Sigmoid colon (tissue), 7 donors: ENCODE measurements around the gene APLF. TPM values are rescaled to one million over a fixed set of nuclear protein-coding genes. Genes with fewer than 3 reads are reported as not detected.

Experiments used
- DNase-seq: peaks from one replicate; pipeline ENCODE4 v3.0.0-alpha.2; 2019
- H3K27ac ChIP-seq, 4 donors: fragments of 200-600 bp; sonication (generic); one replicate each; pipeline ENCODE4 v1.5.1; 2016 to 2019; ENCODE audit warnings: mild to moderate bottlenecking in 1 of 4
- H3K27me3 ChIP-seq, 3 donors: fragments of 200-600 bp; sonication (generic); one replicate each; pipeline ENCODE4 v1.5.1; 2019; ENCODE audit warnings: mild to moderate bottlenecking in 1 of 3
- H3K36me3 ChIP-seq, 4 donors: fragments of 200-600 bp; sonication (generic); one replicate each; pipeline ENCODE4 v1.5.1; 2016 to 2019
- H3K4me1 ChIP-seq, 4 donors: fragments of 200-600 bp; sonication (generic); one replicate each; pipeline ENCODE4 v1.5.1; 2017 to 2019
- H3K4me3 ChIP-seq, 4 donors: fragments of 200-600 bp; sonication (generic); one replicate each; pipeline ENCODE4 v1.5.1; 2017 to 2019; ENCODE audit warnings: mild to moderate bottlenecking in 2 of 4, moderate library complexity in 1 of 4
- H3K9me3 ChIP-seq, 4 donors: fragments of 200-600 bp in 3 of 4; sonication (generic) in 3 of 4; one replicate each; pipeline versions ENCODE4 v1.5.1 to v1.6.1; 2013 to 2019
- CTCF ChIP-seq, 4 experiments: fragments of 450-650 bp in 3 of 4; fragments of 200-600 bp in 1 of 4; IDR thresholded peaks; one replicate each; pipeline ENCODE4 v1.5.1; 2016 to 2019; ENCODE audit warnings: antibody characterized with exemption in 4 of 4, mild to moderate bottlenecking in 3 of 4, moderate library complexity in 2 of 4
- EP300 ChIP-seq, 4 donors: sonication (generic); formaldehyde crosslinking; IDR thresholded peaks; one replicate each; pipeline ENCODE4 v1.6.1; 2017; ENCODE audit warnings: antibody characterized with exemption in 4 of 4
- POLR2A ChIP-seq, 2 donors: fragments of 450-650 bp; IDR thresholded peaks; one replicate each; pipeline ENCODE4 v1.6.1; 2016; ENCODE audit warnings: antibody characterized with exemption in 2 of 2, mild to moderate bottlenecking in 2 of 2, moderate library complexity in 2 of 2
- POLR2AphosphoS5 ChIP-seq, 4 donors: sonication (generic); formaldehyde crosslinking; IDR thresholded peaks; one replicate each; pipeline ENCODE4 v1.6.1; 2017; ENCODE audit warnings: antibody characterized with exemption in 4 of 4
- WGBS, 2 donors: extraction: QIAGEN DNeasy Blood & Tissue Kit; methylation state at CpG; one replicate each; pipeline ENCODE4 v1.1.7; 2013; 5-methylcytosine and 5-hydroxymethylcytosine counted together
- intact Hi-C: fragments of 100-400 bp; cut with DNase I; formaldehyde crosslinking; loops from one replicate; pipeline ENCODE4 v1.15.1; 2023
- polyA plus RNA-seq, 3 donors: library from polyadenylated mRNA; stranded (reverse); fragments of 200-250 nt; gene quantifications; one replicate each; pipeline ENCODE4 v1.2.3, GENCODE V29; 2013
- total RNA-seq, 4 donors: library from RNA; depleted of rRNA; stranded (reverse); fragments of >200 nt; gene quantifications; one replicate each; pipeline ENCODE4 v1.1.0, GENCODE V29; 2016
- donor health status: healthy with polysubstance abuse.
- donor health status: Bipolar disorder and iron deficiency.
- donor health status: healthy.

Gene APLF
- total and polyA plus RNA-seq, 7 donors, result 0.23 to 21.7 (median 11.0) TPM

- Histone ChIP-seq H3K4me3 (no peak overlapping the region), H3K27ac (peak overlapping the region in 2 of 4 donors; percentile 5 to 21), H3K4me1 (peaks cover 0 to 25% (median 17%) of the 10 kb centered on the region in 4 donors), H3K36me3 (no peaks in the 10 kb centered on the region), H3K27me3 (no peaks in the 10 kb centered on the region), H3K9me3 (no peaks in the 10 kb centered on the region)
- intact Hi-C loops, result no loop called here
- DNase-seq, result no peak
- WGBS, 2 donors, result 83 to 86% methylated on average over 1 of the region's 1 CpG
- TF ChIP-seq EP300 (IDR thresholded peaks at IDR 0.05) (no peak), POLR2A (IDR thresholded peaks at IDR 0.05) (no peak), POLR2AphosphoS5 (IDR thresholded peaks at IDR 0.05) (no peak), CTCF (IDR thresholded peaks at IDR 0.05) (no peak)
Observed at GRCh38 chr2:68428746-68429145, 38.6 kb upstream of the APLF start.

- no peak for TF ChIP-seq POLR2AphosphoS5 (IDR thresholded peaks at IDR 0.05)
- no peak for TF ChIP-seq CTCF (IDR thresholded peaks at IDR 0.05)
- no peak for TF ChIP-seq POLR2A (IDR thresholded peaks at IDR 0.05)
- no peak for TF ChIP-seq EP300 (IDR thresholded peaks at IDR 0.05)
- H3K27ac ChIP-seq, result no peak overlapping the region
- H3K9me3 ChIP-seq, result no peaks in the 10 kb centered on the region
- no peaks in the 10 kb centered on the region for H3K36me3 ChIP-seq
- intact Hi-C loops, result no loop called here
- 87 to 89% methylated on average over 7 of the region's 7 CpGs for WGBS, 2 donors
- H3K4me1 ChIP-seq, result peaks cover 0 to 25% (median 17%) of the 10 kb centered on the region in 4 donors
- no peaks in the 10 kb centered on the region for H3K27me3 ChIP-seq
- DNase-seq, result no peak
- no peak overlapping the region for H3K4me3 ChIP-seq
Observed at GRCh38 chr2:68429311-68429826, 38.0 kb upstream of the APLF start.

- Histone ChIP-seq H3K9me3 (no peaks in the 10 kb centered on the region), H3K27me3 (no peaks in the 10 kb centered on the region), H3K27ac (no peak overlapping the region), H3K4me3 (no peak overlapping the region), H3K4me1 (peaks cover 0 to 42% (median 25%) of the 10 kb centered on the region in 4 donors), H3K36me3 (no peaks in the 10 kb centered on the region)
- 83% methylated on average over 8 of the region's 8 CpGs for WGBS, 2 donors
- intact Hi-C loops, result no loop called here
- DNase-seq, result no peak
- TF ChIP-seq POLR2A (IDR thresholded peaks at IDR 0.05) (no peak), EP300 (IDR thresholded peaks at IDR 0.05) (no peak), CTCF (IDR thresholded peaks at IDR 0.05) (no peak), POLR2AphosphoS5 (IDR thresholded peaks at IDR 0.05) (no peak)
Observed at GRCh38 chr2:68431316-68431972, 35.9 kb upstream of the APLF start.

GRCh38 chr2:68432696-68433658 is 34.4 kb upstream of the APLF start:
- intact Hi-C loops, result no loop called here
- no peak for TF ChIP-seq POLR2AphosphoS5 (IDR thresholded peaks at IDR 0.05)
- TF ChIP-seq EP300 (IDR thresholded peaks at IDR 0.05), result no peak
- TF ChIP-seq POLR2A (IDR thresholded peaks at IDR 0.05), result no peak
- TF ChIP-seq CTCF (IDR thresholded peaks at IDR 0.05), result no peak
- 43 to 74% methylated on average over 14 of the region's 14 CpGs for WGBS, 2 donors

More at GRCh38 chr2:68432696-68433658, 34.4 kb upstream of the APLF start:
- Histone ChIP-seq H3K9me3 (no peaks in the 10 kb centered on the region), H3K4me3 (no peak overlapping the region), H3K4me1 (peaks cover 0 to 31% (median 15%) of the 10 kb centered on the region in 4 donors), H3K36me3 (no peaks in the 10 kb centered on the region), H3K27ac (no peak overlapping the region), H3K27me3 (no peaks in the 10 kb centered on the region)
- no peak for DNase-seq
